NOMO-1 treated with dmso at 0.1 percent for 144 hours (cell line): Measurements from ENCODE around the gene COPB2.

Experiments used
- DNase-seq: peaks from one replicate; lab custom pipeline; 2025; ENCODE audit not compliant: unreplicated experiment; lab: John Stamatoyannopoulos, UW

The COPB2 gene

GRCh38 chr3:139329364-139329850, 60.0 kb downstream of the COPB2 start:
- peak; percentile 86 for DNase-seq

GRCh38 chr3:139328356-139328755, 61.1 kb downstream of the COPB2 start:
- DNase-seq = no peak

GRCh38 chr3:139327861-139328260, 61.6 kb downstream of the COPB2 start:
- no peak for DNase-seq

GRCh38 chr3:139327231-139327630, 62.2 kb downstream of the COPB2 start:
- no peak for DNase-seq

GRCh38 chr3:139326707-139327106, 62.7 kb downstream of the COPB2 start:
- DNase-seq = no peak

- DNase-seq = no peak
Observed at GRCh38 chr3:139326131-139326530, 63.3 kb downstream of the COPB2 start.

GRCh38 chr3:139325551-139325950, 63.9 kb downstream of the COPB2 start:
- DNase-seq = no peak

- no peak for DNase-seq
Observed at GRCh38 chr3:139324456-139324855, 65.0 kb downstream of the COPB2 start.

- no peak for DNase-seq
Observed at GRCh38 chr3:139323146-139323545, 66.3 kb downstream of the COPB2 start.

- no peak for DNase-seq
Observed at GRCh38 chr3:139322346-139322745, 67.1 kb downstream of the COPB2 start.

- no peak for DNase-seq
Observed at GRCh38 chr3:139320551-139321309, 68.7 kb downstream of the COPB2 start.

GRCh38 chr3:139319428-139320402, 69.7 kb downstream of the COPB2 start:
- no peak for DNase-seq

- no peak for DNase-seq
Observed at GRCh38 chr3:139318826-139319225, 70.6 kb downstream of the COPB2 start.

GRCh38 chr3:139318431-139318816, 71.0 kb downstream of the COPB2 start:
- DNase-seq = no peak

- no peak for DNase-seq
Observed at GRCh38 chr3:139317660-139318430, 71.6 kb downstream of the COPB2 start.

GRCh38 chr3:139317215-139317614, 72.2 kb downstream of the COPB2 start:
- no peak for DNase-seq

- no peak for DNase-seq
Observed at GRCh38 chr3:139313921-139314320, 75.5 kb downstream of the COPB2 start.

- no peak for DNase-seq
Observed at GRCh38 chr3:139312959-139313358, 76.5 kb downstream of the COPB2 start.

- no peak for DNase-seq
Observed at GRCh38 chr3:139312416-139312815, 77.0 kb downstream of the COPB2 start.

GRCh38 chr3:139311557-139311956, 77.9 kb downstream of the COPB2 start:
- no peak for DNase-seq

- no peak for DNase-seq
Observed at GRCh38 chr3:139310474-139310933, 78.9 kb downstream of the COPB2 start.
